ENCODE data around the gene WWC2.

DNA sequence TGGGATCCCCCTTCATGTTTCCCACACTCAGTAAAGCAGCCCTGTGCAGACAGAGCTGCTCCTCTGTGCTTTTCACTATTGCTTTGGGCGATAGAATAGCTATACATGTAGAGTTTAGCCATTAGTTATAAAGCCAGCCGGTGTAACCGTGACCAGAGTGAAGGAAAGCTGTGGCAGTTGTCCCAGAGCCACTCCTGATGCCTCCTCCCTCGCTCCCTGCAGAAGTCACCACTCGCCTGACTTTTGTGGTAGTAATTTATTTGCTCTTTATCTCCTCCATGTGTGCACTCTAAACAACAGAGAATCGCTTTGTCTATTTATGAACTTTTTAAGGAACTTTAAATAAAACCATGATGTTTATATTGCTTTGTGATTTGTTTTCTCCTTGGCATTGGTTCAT is 41.8 kb upstream of the WWC2 start:
- no peak for TF ChIP-seq POLR2A (IDR thresholded peaks at IDR 0.05)
- TF ChIP-seq, protein P1, sequence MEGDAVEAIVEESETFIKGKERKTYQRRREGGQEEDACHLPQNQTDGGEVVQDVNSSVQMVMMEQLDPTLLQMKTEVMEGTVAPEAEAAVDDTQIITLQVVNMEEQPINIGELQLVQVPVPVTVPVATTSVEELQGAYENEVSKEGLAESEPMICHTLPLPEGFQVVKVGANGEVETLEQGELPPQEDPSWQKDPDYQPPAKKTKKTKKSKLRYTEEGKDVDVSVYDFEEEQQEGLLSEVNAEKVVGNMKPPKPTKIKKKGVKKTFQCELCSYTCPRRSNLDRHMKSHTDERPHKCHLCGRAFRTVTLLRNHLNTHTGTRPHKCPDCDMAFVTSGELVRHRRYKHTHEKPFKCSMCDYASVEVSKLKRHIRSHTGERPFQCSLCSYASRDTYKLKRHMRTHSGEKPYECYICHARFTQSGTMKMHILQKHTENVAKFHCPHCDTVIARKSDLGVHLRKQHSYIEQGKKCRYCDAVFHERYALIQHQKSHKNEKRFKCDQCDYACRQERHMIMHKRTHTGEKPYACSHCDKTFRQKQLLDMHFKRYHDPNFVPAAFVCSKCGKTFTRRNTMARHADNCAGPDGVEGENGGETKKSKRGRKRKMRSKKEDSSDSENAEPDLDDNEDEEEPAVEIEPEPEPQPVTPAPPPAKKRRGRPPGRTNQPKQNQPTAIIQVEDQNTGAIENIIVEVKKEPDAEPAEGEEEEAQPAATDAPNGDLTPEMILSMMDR (IDR thresholded peaks at IDR 0.05) = no peak

All from uterus (tissue), 2 donors.